Endothelial cell of umbilical vein (primary cell): ENCODE data around the gene HMGXB3. TPM values are rescaled to one million over a fixed set of nuclear protein-coding genes. Genes with fewer than 3 reads are reported as not detected.

ENCODE experiments used
- BruUV-seq: library from RNA; stranded (reverse); fragments of 400-500 nt; replicated peaks from 2 replicates; lab custom pipeline; 2021; lab: Mats Ljungman, UMichigan
- CTCF ChIA-PET: fragments of 300-600, 350-600 bp; sonication (Branson Sonifier 250); formaldehyde crosslinking; loops from one replicate; lab custom pipeline; 2021; ENCODE audit warnings: antibody characterized with exemption, inconsistent platforms; lab: Charles Lee
- POLR2A ChIA-PET: fragments of 300-600, 350-600 bp; sonication (Branson Sonifier 250); formaldehyde crosslinking; loops from one replicate; lab custom pipeline; 2021; ENCODE audit warnings: antibody characterized with exemption, inconsistent platforms; lab: Charles Lee
- DNase-seq: peaks from one replicate; pipeline ENCODE4 v3.0.0-alpha.2; 2011; ENCODE audit warnings: low read depth, low spot score
- FAIRE-seq: peaks from 2 replicates; lab custom pipeline; 2011; peaks lifted over from hg19 to GRCh38; lab: Jason Lieb, UNC
- H2AFZ ChIP-seq: 2 replicates; pipeline ENCODE4 v1.6.0; 2012; ENCODE audit warnings: low read depth, low read length, control low read depth, inconsistent platforms
- H3K27ac ChIP-seq: 2 replicates; pipeline ENCODE4 v1.5.1; 2011; ENCODE audit warnings: low read depth, mild to moderate bottlenecking, control low read depth, low read length, moderate library complexity; ENCODE audit not compliant: insufficient read depth
- H3K27me3 ChIP-seq, 2 experiments: 2 replicates each; pipeline versions ENCODE4 v1.6.0 to v1.6.1; 2011; ENCODE audit warnings: low read length in 2 of 2, mixed read lengths in 1 of 2; ENCODE audit not compliant: control insufficient read depth in 2 of 2, insufficient read depth in 2 of 2
- H3K36me3 ChIP-seq, 2 experiments: 2 replicates in 1 of 2; 3 replicates in 1 of 2; pipeline ENCODE4 v1.5.1; 2011; ENCODE audit warnings: low read length in 2 of 2, mild to moderate bottlenecking in 1 of 2, moderate library complexity in 1 of 2; ENCODE audit not compliant: control insufficient read depth in 2 of 2, insufficient read depth in 2 of 2; ENCODE audit errors: extremely low read depth in 1 of 2
- H3K4me1 ChIP-seq: 3 replicates; pipeline ENCODE4 v1.5.1; 2011; ENCODE audit warnings: mild to moderate bottlenecking, low read length; ENCODE audit not compliant: control insufficient read depth, insufficient read depth; ENCODE audit errors: extremely low read depth
- H3K4me2 ChIP-seq: 2 replicates; pipeline ENCODE4 v1.6.1; 2011; ENCODE audit warnings: low read length, control low read depth, mixed read lengths; ENCODE audit not compliant: insufficient read depth
- H3K4me3 ChIP-seq, 3 experiments: fragments of 200-600 bp in 1 of 3; sonication (generic), shearing (Covaris generic) in 1 of 3; replicated peaks in 1 of 3; 2 replicates each; pipeline ENCODE4 v1.5.1; 2011 to 2016; ENCODE audit warnings: control low read depth in 3 of 3, low read length in 3 of 3, mild to moderate bottlenecking in 2 of 3, inconsistent platforms in 1 of 3, low read depth in 1 of 3, moderate library complexity in 1 of 3; ENCODE audit not compliant: insufficient read depth in 1 of 3
- H3K79me2 ChIP-seq: 2 replicates; pipeline ENCODE4 v1.6.0; 2012; ENCODE audit warnings: low read length, inconsistent platforms; ENCODE audit not compliant: control insufficient read depth, insufficient read depth
- H3K9ac ChIP-seq: replicated peaks from 2 replicates; pipeline ENCODE3; 2011; ENCODE audit warnings: low read length, control low read depth; ENCODE audit not compliant: insufficient read depth; ENCODE audit errors: extremely low read depth
- H3K9me1 ChIP-seq: replicated peaks from 3 replicates; pipeline ENCODE4 v1.6.0; 2011; ENCODE audit warnings: mild to moderate bottlenecking, low read length; ENCODE audit not compliant: control insufficient read depth, insufficient read depth; ENCODE audit errors: extremely low read depth
- H3K9me3 ChIP-seq: replicated peaks from 2 replicates; pipeline ENCODE4 v1.5.1; 2012; ENCODE audit warnings: low read length, inconsistent platforms; ENCODE audit not compliant: control insufficient read depth, insufficient read depth
- H4K20me1 ChIP-seq: replicated peaks from 2 replicates; pipeline ENCODE3; 2011; ENCODE audit warnings: mild to moderate bottlenecking, low read length; ENCODE audit not compliant: control insufficient read depth, insufficient read depth; ENCODE audit errors: extremely low read depth
- CTCF ChIP-seq, 2 donors: IDR thresholded peaks; 1 replicate in 1 of 2; 2 replicates in 1 of 2; pipeline ENCODE4 v1.5.1; 2011; ENCODE audit warnings: low read length in 2 of 2, mild to moderate bottlenecking in 2 of 2, moderate library complexity in 2 of 2, control low read depth in 1 of 2, inconsistent platforms in 1 of 2, low read depth in 1 of 2; ENCODE audit not compliant: insufficient read depth in 1 of 2; ENCODE audit errors: extremely low read depth in 1 of 2
- EZH2 ChIP-seq: IDR thresholded peaks from 2 replicates; pipeline ENCODE4 v1.6.1; 2012; ENCODE audit warnings: borderline replicate concordance, low read depth, mild to moderate bottlenecking, moderate library complexity, low read length, inconsistent platforms; ENCODE audit not compliant: severe bottlenecking
- FOS ChIP-seq: IDR thresholded peaks from 2 replicates; pipeline ENCODE4 v1.6.1; 2011; ENCODE audit warnings: mild to moderate bottlenecking, low read length, moderate library complexity, borderline replicate concordance; ENCODE audit not compliant: insufficient read depth
- GATA2 ChIP-seq: IDR thresholded peaks from 2 replicates; pipeline ENCODE4 v1.7.0; 2011; ENCODE audit warnings: low read depth, mild to moderate bottlenecking, moderate library complexity, mixed read lengths, low read length; ENCODE audit not compliant: insufficient read length, insufficient read depth
- JUN ChIP-seq: IDR thresholded peaks from 2 replicates; pipeline ENCODE4 v1.6.1; 2011; ENCODE audit warnings: borderline replicate concordance, low read depth; ENCODE audit not compliant: insufficient read length, insufficient read depth
- MAX ChIP-seq: IDR thresholded peaks from 2 replicates; pipeline ENCODE4 v1.6.1; 2011; ENCODE audit not compliant: insufficient read depth, insufficient read length
- MYC ChIP-seq: IDR thresholded peaks from one replicate; pipeline ENCODE4 v1.6.1; 2011; ENCODE audit warnings: mild to moderate bottlenecking, low read depth, low read length
- POLR2A ChIP-seq: IDR thresholded peaks from 2 replicates; pipeline ENCODE4 v1.6.1; 2012; ENCODE audit warnings: low read depth, mild to moderate bottlenecking, control low read depth, low read length
- dilution Hi-C: fragments of 300-500 bp; cut with MboI; formaldehyde crosslinking; loops from one replicate; pipeline ENCODE4 v1.15.0; 2019; ENCODE audit warnings: low sequenced_read_pairs; ENCODE audit not compliant: extremely low pct_ligation_motif_present
- intact Hi-C: fragments of 100-400 bp; cut with micrococcal nuclease; formaldehyde crosslinking; loops from one replicate; pipeline ENCODE4 v1.10.0; 2022
- polyA plus RNA-seq, 4 experiments: library from polyadenylated mRNA; depleted of rRNA in 3 of 4; stranded (reverse) in 3 of 4; unstranded in 1 of 4; fragments of >200 nt; gene quantifications; 2 replicates each; pipeline versions ENCODE4 v1.2.1 to v1.2.3, GENCODE V29; 2011 to 2012; ENCODE audit warnings: missing spikeins in 1 of 4
- total RNA-seq: library from RNA; stranded (reverse); gene quantifications from 2 replicates; pipeline ENCODE4 v1.2.3, GENCODE V29; 2021

HMGXB3 gene
- total and polyA plus RNA-seq, 2 donors (not counting 3 experiments of a cell fraction or from before 2014, with no cell fraction given) = 34.8 to 52.6 TPM

DNA sequence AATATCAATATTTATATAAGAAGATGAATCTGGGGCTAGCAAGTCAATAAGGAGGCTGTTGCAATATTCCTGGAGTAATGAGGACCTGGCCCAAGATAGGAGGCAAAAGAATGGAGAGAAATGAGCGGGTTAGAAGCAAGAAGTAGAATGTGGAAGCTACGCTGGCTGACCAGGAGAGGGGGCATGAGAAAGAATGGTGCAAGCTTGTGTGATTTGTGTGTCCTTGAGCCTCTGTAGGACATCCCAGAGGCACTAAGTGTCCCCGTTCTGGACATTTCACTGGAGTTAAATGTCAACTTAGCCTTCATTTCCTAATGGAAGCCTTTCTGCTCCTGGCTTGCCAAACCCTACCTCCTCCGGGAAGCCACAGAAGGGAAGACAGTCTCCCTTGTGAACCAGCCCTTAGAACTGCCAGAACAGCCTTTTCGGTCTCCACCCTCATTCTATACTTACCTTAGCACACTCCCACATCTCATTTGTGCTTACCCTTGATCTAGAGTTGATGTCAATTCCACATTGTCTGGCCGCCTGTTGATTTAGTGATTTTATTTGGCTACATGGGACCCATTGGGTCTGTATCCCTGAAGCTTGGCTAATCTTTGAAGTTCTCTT is 49.3 kb upstream of the HMGXB3 start:
- no peak overlapping the region for H3K4me2 ChIP-seq
- H3K4me1 ChIP-seq = no peaks in the 10 kb centered on the region
- no peaks in the 10 kb centered on the region for H3K9me1 ChIP-seq
- no peak overlapping the region for H3K4me3 ChIP-seq
- no TSS peak for BruUV-seq
- H2AFZ ChIP-seq = no peak overlapping the region
- TF ChIP-seq GATA2 = no peak
- no peak for TF ChIP-seq POLR2A
- no peak for TF ChIP-seq FOS
- TF ChIP-seq CTCF (IDR thresholded peaks at IDR 0.05; ENCODE audit: extremely low read depth in 1 of 2, insufficient read depth in 1 of 2, low read depth in 1 of 2, low read length in 2 of 2) = no peak
- TF ChIP-seq MYC = no peak
- no peak for TF ChIP-seq JUN
- TF ChIP-seq EZH2 = no peak
- no peak for TF ChIP-seq MAX
- intact Hi-C loops (no loop called here), dilution Hi-C loops (no loop called here)
- FAIRE-seq = no peak
- H3K36me3 ChIP-seq = no peaks in the 10 kb centered on the region
- H3K9ac ChIP-seq = no peak overlapping the region
- H3K9me3 ChIP-seq = no peaks in the 10 kb centered on the region
- no peak overlapping the region for H3K27ac ChIP-seq
- DNase-seq = no peak
- CTCF ChIA-PET = interaction anchor here (0.7 to 1.8 kb wide), 5 partner anchors 8 to 117 kb away, joined by 3 to 5 read pairs (median 3); no protein-coding TSS in a partner anchor
- H4K20me1 ChIP-seq = no peaks in the 10 kb centered on the region
- POLR2A ChIA-PET = no interaction called here
- no peaks in the 10 kb centered on the region for H3K27me3 ChIP-seq
- no peaks in the 10 kb centered on the region for H3K79me2 ChIP-seq
